ENCODE data around the gene PCDHA11.

GRCh38 chr5:140877262-140877581 is 8.5 kb downstream of the PCDHA11 start:
- no peak for TF ChIP-seq CBFB (CRISPR knock-in tag; IDR thresholded peaks at IDR 0.05)
- TF ChIP-seq, protein P1, sequence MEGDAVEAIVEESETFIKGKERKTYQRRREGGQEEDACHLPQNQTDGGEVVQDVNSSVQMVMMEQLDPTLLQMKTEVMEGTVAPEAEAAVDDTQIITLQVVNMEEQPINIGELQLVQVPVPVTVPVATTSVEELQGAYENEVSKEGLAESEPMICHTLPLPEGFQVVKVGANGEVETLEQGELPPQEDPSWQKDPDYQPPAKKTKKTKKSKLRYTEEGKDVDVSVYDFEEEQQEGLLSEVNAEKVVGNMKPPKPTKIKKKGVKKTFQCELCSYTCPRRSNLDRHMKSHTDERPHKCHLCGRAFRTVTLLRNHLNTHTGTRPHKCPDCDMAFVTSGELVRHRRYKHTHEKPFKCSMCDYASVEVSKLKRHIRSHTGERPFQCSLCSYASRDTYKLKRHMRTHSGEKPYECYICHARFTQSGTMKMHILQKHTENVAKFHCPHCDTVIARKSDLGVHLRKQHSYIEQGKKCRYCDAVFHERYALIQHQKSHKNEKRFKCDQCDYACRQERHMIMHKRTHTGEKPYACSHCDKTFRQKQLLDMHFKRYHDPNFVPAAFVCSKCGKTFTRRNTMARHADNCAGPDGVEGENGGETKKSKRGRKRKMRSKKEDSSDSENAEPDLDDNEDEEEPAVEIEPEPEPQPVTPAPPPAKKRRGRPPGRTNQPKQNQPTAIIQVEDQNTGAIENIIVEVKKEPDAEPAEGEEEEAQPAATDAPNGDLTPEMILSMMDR (CRISPR knock-in tag; IDR thresholded peaks at IDR 0.05) = no peak
- TF ChIP-seq, protein P2, sequence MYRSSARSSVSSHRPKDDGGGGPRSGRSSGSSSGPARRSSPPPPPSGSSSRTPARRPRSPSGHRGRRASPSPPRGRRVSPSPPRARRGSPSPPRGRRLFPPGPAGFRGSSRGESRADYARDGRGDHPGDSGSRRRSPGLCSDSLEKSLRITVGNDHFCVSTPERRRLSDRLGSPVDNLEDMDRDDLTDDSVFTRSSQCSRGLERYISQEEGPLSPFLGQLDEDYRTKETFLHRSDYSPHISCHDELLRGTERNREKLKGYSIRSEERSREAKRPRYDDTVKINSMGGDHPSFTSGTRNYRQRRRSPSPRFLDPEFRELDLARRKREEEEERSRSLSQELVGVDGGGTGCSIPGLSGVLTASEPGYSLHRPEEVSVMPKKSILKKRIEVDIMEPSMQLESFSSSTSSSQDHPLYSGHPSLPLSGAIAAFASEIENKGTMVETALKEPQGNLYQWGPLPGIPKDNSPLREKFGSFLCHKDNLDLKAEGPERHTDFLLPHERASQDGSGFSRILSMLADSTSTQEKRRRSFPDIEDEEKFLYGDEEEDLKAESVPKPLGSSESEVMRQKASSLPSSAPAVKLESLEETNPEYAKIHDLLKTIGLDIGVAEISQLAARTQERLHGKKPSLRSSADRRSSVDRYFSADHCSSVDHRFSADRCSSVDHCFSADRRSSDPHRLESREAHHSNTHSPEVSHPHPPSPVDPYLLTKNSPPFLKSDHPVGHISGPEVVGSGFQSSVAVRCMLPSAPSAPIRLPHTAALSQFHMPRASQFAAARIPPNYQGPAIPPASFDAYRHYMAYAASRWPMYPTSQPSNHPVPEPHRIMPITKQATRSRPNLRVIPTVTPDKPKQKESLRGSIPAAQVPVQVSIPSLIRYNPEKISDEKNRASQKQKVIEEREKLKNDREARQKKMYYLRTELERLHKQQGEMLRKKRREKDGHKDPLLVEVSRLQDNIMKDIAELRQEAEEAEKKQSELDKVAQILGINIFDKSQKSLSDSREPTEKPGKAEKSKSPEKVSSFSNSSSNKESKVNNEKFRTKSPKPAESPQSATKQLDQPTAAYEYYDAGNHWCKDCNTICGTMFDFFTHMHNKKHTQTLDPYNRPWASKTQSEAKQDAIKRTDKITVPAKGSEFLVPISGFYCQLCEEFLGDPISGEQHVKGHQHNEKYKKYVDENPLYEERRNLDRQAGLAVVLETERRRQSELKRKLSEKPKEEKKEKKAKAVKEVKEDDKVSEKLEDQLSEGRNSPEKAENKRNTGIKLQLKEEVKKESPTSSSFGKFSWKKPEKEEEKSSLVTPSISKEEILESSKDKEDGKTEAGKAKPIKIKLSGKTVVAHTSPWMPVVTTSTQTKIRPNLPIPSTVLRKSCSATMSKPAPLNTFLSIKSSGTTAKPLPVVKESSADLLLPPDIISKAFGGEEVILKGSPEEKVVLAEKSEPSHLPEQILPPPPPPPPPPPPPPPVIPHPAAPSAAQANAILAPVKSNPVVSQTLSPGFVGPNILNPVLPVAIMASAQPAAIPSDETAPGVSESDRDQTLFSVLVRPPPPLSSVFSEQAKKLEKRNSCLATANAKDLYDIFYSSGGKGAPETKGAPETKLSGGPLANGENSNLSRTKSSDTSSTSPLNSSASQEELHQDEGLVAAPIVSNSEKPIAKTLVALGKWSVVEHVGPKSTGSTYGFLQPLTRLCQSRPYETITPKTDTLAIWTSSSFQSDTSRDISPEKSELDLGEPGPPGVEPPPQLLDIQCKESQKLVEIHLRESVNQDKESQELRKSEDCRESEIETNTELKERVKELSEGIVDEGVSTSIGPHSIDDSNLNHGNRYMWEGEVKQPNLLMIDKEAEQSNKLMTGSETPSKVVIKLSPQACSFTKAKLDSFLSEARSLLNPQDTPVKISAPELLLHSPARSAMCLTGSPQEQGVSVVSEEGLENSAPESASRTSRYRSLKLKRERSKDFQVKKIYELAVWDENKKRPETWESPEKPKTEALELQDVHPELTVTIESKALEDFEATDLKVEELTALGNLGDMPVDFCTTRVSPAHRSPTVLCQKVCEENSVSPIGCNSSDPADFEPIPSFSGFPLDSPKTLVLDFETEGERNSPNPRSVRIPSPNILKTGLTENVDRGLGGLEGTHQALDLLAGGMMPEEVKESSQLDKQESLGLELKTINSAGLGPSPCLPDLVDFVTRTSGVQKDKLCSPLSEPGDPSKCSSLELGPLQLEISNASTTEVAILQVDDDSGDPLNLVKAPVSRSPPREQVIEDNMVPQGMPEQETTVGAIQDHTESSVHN (CRISPR knock-in tag; IDR thresholded peaks at IDR 0.05) = no peak
- TF ChIP-seq NFE2L2 (IDR thresholded peaks at IDR 0.05; ENCODE audit: low read length) = no peak

Data from HepG2 (cell line).